Measurements from ENCODE around the gene BRIX1.
"Not testable (repeated sequence)": the region's sequence is repeated elsewhere in the genome, so short reads cannot be mapped to it uniquely, and the experiment has no call there.

BRIX1 gene

GRCh38 chr5:34914671-34915138 is 806 bp upstream of the BRIX1 start:
- DNase-seq (ENCODE audit: low spot score) = no peak

- DNase-seq (ENCODE audit: low spot score) = no peak
Measured at GRCh38 chr5:34915856-34916192, 313 bp downstream of the BRIX1 start.

- no peak for DNase-seq (ENCODE audit: low spot score)
Measured at GRCh38 chr5:34916518-34916917, 1.0 kb downstream of the BRIX1 start.

DNA sequence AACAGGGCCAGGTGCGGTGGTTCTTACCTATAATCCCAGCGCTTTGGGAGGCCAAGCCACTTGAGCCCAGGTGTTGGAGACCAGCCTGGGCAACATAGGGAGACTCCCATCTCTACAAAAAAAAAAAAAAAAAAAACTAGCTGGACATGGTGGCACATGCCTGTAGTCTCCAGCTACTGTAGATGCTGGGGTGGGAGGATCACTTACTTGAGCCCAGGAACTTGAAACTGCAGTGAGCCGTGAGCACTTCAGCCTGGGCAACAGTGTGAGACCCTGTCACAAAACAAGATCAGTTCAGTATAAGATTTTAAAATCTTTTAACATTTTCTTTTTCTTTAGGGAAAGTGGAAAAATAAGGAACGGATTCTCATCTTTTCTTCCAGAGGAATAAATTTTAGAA is 2.5 kb downstream of the BRIX1 start:
- no peak for DNase-seq (ENCODE audit: low spot score)

DNA sequence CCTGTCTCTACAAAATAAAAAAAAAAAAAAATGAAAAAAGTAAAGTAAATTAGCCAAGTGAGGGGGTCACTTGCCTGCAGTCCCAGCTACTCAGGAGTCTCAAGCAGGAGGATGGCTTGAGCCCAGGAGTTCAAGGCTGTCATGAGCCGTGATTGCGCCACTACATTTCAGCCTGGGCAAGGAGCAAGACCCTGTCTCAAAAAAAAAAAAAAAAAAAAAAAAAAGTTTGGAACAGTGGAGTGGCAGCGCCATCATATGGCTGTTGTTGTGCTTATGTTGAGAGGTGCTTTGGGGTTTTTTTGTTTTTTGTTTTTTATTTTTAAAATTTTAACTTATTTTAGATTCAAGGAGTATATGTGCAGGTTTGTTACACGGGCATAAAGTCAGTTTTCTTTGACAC is 3.6 kb downstream of the BRIX1 start:
- DNase-seq (ENCODE audit: low spot score) = no peak

DNA sequence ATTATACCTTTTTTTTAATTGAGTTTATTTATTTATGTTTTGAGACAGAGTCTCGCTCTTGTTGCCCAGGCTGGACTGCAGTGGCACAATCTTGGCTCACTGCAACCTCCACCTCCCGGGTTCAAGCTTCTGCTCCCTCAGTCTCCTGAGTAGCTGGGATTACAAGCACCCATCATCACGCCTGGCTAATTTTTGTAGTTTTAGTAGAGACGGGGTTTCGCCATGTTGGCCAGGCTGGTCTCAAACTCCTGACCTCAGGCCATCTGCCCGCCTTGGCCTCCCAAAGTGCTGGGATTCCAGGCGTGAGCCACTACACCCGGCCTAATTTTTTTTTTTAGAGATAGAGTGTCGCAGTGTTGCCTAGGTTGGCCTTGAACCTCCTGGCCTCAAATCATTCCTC is 7.7 kb downstream of the BRIX1 start:
- DNase-seq (ENCODE audit: low spot score) = not testable (repeated sequence)

GRCh38 chr5:34923694-34924461 is 8.4 kb downstream of the BRIX1 start:
- DNase-seq (ENCODE audit: low spot score) = peak; percentile 82

- DNase-seq (ENCODE audit: low spot score) = no peak
Measured at GRCh38 chr5:34924462-34924765, 8.9 kb downstream of the BRIX1 start.

GRCh38 chr5:34926318-34926888 is 10.9 kb downstream of the BRIX1 start:
- no peak for DNase-seq (ENCODE audit: low spot score)

GRCh38 chr5:34927785-34928184 is 12.3 kb downstream of the BRIX1 start:
- no peak for DNase-seq (ENCODE audit: low spot score)

DNA sequence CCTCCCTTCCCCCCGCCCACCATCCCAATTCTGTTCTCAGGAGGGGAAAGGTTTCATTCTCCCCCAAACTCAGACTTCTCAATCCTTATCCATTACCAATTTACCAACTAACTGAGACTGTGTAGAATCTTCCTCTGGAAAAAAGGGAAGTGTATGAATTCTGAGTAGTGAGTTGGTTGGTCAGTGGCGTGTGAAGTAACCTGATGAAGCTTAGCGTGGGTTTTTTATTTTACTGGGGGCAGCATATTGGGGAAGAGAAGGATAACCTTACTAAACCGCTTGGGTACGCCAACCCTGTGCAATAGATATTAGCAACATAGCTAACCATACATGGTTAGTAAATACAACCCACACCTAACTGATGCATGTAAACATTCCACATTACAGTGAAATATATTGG is 12.8 kb downstream of the BRIX1 start:
- no peak for DNase-seq (ENCODE audit: low spot score)

GRCh38 chr5:34929134-34929719 is 13.7 kb downstream of the BRIX1 start, which contains the start of gene DNAJC21:
Gene DNAJC21, plus strand, starts transcription at chr5:34929559. Its CDS starts 261 bp downstream, at chr5:34929820.
- DNase-seq (ENCODE audit: low spot score) = peak; percentile 100

DNA sequence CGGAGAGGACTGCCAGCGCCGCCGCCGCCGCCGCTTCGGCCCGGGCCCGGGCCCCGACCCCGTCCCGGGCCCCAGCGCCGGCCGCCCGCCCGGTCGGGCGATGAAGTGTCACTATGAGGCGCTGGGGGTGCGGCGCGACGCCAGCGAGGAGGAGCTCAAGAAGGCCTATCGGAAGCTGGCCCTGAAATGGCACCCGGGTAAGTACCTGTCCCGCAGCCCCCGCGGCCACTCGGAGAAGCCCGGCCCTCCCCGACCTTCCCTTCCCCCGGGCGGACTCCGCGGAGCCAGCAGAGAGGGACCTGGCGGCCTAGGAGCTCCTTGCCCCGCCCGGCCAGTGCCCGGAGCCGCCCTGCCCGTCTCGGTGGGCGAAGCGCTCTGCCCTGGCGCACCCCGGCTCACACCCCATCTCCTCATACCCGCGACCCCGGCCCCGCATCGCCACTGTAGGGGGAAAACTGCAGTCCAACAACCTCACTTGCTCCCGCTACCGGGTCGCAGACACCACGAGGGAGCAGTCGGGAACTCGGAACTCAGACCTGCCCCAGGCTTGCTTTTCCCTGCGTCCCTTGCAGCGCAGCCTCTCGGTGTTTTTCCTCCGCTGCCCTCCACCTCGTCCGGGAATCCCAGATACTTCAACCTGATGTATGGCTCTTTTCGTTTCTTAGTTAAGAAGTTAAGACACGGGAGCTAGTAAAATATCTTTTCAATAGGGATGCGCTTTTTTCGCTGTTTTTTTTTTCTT is 14.4 kb downstream of the BRIX1 start:
- DNase-seq (ENCODE audit: low spot score) = peak; percentile 91

GRCh38 chr5:34930462-34930844 is 14.9 kb downstream of the BRIX1 start:
- DNase-seq (ENCODE audit: low spot score) = peak; percentile 11

GRCh38 chr5:34930870-34931269 is 15.4 kb downstream of the BRIX1 start:
- DNase-seq (ENCODE audit: low spot score) = no peak

GRCh38 chr5:34932947-34933346 is 17.4 kb downstream of the BRIX1 start:
- no peak for DNase-seq (ENCODE audit: low spot score)

DNA sequence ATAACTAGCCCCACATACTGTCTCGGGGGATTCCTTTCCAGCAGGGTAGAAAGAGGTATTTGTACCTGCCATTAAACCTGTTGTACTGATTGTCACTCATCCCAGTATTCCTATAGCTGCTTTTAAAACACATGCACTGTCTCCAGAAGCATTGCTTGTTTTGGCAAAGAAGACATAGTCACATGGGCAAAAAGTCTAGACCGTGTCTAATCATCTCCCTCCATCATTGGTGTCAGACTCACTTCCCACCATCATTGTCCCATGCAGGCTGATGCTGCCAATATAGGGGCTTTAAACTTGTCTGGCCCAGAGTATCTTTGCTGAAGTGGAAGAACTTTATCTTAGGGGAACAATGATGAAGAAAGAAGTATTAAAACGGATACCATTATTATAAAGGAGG is 26.4 kb downstream of the BRIX1 start:
- no peak for DNase-seq (ENCODE audit: low spot score)

GRCh38 chr5:34944044-34944443 is 28.5 kb downstream of the BRIX1 start:
- no peak for DNase-seq (ENCODE audit: low spot score)

- no peak for DNase-seq (ENCODE audit: low spot score)
Measured at GRCh38 chr5:34944460-34945047, 29.0 kb downstream of the BRIX1 start.

- DNase-seq (ENCODE audit: low spot score) = no peak
Measured at GRCh38 chr5:34957321-34957720, 41.8 kb downstream of the BRIX1 start.

DNA sequence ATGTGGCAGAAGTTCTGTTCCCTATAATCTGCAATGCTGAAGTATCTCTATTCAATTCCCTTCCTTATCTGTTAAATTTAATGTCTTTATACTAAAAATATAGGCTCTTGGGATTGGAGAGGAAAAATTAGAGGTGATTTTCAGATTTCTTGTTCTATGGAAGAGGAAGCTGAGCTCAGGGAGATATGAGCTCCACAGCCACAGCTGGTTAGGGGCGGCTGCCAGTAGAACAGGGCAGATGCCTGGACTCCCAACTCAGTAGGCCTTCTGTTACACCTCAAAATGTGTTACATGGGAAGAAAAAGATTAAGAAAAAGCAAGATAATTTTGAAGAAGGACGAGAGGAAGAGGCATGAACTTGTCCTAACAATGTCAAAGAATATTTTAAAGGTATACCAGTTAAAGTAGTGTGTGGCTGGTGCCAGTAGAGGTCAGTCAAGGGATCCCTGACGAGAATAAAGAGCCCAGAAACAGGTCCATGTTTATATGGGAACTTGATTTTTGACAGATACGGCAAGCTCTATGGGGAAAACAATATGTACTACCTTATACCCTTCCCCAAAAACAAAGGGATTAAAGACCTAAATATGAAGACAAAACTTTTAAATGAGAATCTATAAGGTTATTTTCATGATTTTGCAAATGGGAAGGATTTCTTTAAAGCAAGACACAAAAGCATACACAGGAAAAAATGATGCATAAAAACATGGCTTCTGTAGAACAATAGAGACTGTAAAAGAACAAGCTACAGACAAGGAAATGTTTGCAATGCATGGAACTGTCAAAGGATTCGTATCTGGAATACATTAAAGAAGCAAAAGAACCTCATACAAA is 42.6 kb downstream of the BRIX1 start:
- DNase-seq (ENCODE audit: low spot score) = peak; percentile 18

- peak; percentile 53 for DNase-seq (ENCODE audit: low spot score)
Measured at GRCh38 chr5:34959323-34959722, 43.8 kb downstream of the BRIX1 start.

Data from LoVo (cell line).